ENCODE results near the gene MSRB1. TPM values are rescaled to one million over a fixed set of nuclear protein-coding genes. Genes with fewer than 3 reads are reported as not detected.

The MSRB1 gene
- total and polyA plus RNA-seq, 4 donors, result 32.2 to 169 (median 98.0) TPM

DNA sequence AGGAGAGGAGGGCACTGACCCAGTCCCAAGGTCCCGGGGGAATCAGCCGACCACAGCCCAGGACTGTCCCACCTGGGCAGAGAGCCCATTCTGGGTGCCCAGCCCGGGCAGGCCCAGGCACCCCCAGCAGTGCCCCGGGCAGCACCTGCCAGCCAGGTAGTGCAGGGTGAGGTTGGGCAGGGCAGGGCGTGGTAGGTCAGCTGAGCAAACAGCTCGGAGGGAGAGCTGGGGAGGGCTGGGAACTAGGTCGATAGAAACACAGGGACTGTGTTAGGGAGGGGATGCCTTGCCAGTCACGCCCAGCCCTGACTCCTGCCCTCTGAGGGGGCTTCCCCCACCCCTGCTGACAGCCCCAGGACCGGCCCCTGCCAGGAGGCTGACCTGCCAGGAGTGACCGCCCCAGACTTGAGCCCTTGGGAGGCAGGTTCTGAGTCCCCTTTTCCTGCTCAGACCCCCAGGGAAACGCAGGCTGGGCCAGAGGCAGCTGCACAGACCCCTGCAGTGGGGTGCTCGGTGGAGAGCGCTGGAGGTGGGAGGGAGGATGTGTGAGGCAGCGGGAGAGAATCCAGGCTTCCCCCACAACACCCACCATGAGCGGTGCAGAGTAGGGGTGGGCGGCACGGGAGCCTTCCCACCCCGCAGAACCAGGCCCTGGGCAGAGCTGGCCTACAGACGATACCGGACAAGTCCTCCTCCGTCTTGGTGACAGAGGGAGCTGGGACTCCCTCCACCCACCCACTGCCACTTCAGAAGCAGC is 29.5 kb downstream of the MSRB1 start (continued):
- TF ChIP-seq GABPA (IDR thresholded peaks at IDR 0.05 in 1 of 2, conservative IDR thresholded peaks at IDR 0.05 in 1 of 2) (no peak), FOXA1 (IDR thresholded peaks at IDR 0.05) (no peak), YY1 (IDR thresholded peaks at IDR 0.05) (no peak)

DNA sequence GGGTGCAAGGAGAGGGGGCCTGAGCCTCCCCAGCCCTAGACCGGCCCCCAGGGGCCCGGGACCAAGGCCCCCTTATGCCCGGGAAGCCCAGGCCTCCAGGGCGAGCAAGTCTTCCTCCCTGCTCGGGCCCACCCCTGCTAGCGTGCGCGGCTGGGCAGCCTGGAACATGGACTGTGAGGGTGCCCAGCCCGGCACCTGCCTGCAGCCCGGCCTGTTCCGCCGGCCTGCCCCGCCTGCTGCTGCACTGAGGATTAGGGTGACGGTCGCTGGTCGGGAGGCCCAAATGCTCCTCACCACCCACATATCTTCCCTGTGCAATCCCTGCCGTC is 30.8 kb downstream of the MSRB1 start:
- Histone ChIP-seq H3K27me3 (ENCODE audit: control insufficient read depth in 4 of 4, insufficient read depth in 4 of 4, low read length in 3 of 4) (peaks cover 0 to 3% (median 2%) of the 10 kb centered on the region in 4 donors), H3K9ac (ENCODE audit: low read depth in 1 of 2, low read length in 2 of 2) (no peak overlapping the region), H3K27ac (ENCODE audit: low read depth in 1 of 2, low read length in 2 of 2) (no peak overlapping the region), H3K4me3 (ENCODE audit: low read depth in 1 of 3, low read length in 3 of 3) (no peak overlapping the region), H3K36me3 (ENCODE audit: control insufficient read depth in 4 of 4, insufficient read depth in 3 of 4, low read depth in 1 of 4, low read length in 3 of 4) (no peaks in the 10 kb centered on the region), H3K4me1 (ENCODE audit: control insufficient read depth in 4 of 4, insufficient read depth in 4 of 4, low read length in 3 of 4) (no peaks in the 10 kb centered on the region), H3K9me3 (ENCODE audit: control insufficient read depth in 4 of 4, low read length in 3 of 4) (no peaks in the 10 kb centered on the region)
- WGBS, result 86% methylated on average over 17 of the region's 17 CpGs
- DNase-seq (ENCODE audit: low spot score), result no peak
- TF ChIP-seq, protein P1, sequence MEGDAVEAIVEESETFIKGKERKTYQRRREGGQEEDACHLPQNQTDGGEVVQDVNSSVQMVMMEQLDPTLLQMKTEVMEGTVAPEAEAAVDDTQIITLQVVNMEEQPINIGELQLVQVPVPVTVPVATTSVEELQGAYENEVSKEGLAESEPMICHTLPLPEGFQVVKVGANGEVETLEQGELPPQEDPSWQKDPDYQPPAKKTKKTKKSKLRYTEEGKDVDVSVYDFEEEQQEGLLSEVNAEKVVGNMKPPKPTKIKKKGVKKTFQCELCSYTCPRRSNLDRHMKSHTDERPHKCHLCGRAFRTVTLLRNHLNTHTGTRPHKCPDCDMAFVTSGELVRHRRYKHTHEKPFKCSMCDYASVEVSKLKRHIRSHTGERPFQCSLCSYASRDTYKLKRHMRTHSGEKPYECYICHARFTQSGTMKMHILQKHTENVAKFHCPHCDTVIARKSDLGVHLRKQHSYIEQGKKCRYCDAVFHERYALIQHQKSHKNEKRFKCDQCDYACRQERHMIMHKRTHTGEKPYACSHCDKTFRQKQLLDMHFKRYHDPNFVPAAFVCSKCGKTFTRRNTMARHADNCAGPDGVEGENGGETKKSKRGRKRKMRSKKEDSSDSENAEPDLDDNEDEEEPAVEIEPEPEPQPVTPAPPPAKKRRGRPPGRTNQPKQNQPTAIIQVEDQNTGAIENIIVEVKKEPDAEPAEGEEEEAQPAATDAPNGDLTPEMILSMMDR (IDR thresholded peaks at IDR 0.05; ENCODE audit: low read depth, low read length, missing input control), result no peak
- TF ChIP-seq YY1 (IDR thresholded peaks at IDR 0.05) (no peak), HNF4A (conservative IDR thresholded peaks at IDR 0.05) (no peak), JUND (IDR thresholded peaks at IDR 0.05) (no peak), HNF4G (IDR thresholded peaks at IDR 0.05) (no peak)
- TF ChIP-seq, protein P2, sequence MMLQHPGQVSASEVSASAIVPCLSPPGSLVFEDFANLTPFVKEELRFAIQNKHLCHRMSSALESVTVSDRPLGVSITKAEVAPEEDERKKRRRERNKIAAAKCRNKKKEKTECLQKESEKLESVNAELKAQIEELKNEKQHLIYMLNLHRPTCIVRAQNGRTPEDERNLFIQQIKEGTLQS (IDR thresholded peaks at IDR 0.05), result no peak

DNA sequence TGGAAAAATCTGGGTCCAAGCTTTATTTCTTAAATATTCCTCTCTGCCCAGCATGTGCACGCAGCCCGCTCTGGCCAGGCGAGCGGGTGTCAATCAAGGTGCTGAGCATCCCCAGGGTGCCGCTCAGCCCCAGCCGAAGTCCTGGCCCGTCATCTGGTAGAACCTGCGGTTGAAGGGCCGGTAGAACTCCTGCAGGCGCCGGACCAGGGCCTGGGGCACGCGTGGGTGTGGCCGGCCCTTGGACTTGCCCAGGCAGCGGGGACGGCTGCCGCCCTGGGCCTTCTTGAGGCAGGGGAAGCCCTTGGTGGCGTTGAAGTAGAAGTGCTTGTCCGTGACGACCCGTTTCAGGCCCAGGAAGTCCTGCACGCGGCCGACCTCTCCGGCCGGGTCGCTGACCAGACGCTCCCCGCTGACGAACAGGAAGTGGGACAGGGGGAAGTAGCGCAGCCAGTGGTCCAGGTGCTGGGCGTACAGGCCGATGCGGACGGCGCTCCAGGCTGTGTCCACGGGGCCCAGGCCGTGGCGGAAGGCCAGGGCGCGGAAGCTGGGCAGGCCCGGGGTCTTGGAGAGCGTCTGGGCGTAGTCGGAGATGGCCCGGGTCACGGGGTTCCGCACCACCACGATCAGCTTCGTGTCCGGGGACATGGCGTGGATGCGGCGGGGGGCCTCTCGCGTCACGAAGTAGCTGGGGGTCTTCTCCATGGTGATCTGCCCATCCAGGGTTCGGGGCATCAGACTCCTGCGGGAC is 31.4 kb downstream of the MSRB1 start:
- 93% methylated on average over 59 of the region's 59 CpGs for WGBS
- H3K27me3 ChIP-seq (ENCODE audit: control insufficient read depth in 4 of 4, insufficient read depth in 4 of 4, low read length in 3 of 4), result peaks cover 0 to 3% (median 1%) of the 10 kb centered on the region in 4 donors
- DNase-seq (ENCODE audit: low spot score), result no peak
- no peak overlapping the region for H3K9ac ChIP-seq (ENCODE audit: low read depth in 1 of 2, low read length in 2 of 2)
- no peaks in the 10 kb centered on the region for H3K9me3 ChIP-seq (ENCODE audit: control insufficient read depth in 4 of 4, low read length in 3 of 4)
- no peak for TF ChIP-seq YY1 (IDR thresholded peaks at IDR 0.05)
- no peak for TF ChIP-seq TAF1 (conservative IDR thresholded peaks at IDR 0.05)
- TF ChIP-seq, protein P3, sequence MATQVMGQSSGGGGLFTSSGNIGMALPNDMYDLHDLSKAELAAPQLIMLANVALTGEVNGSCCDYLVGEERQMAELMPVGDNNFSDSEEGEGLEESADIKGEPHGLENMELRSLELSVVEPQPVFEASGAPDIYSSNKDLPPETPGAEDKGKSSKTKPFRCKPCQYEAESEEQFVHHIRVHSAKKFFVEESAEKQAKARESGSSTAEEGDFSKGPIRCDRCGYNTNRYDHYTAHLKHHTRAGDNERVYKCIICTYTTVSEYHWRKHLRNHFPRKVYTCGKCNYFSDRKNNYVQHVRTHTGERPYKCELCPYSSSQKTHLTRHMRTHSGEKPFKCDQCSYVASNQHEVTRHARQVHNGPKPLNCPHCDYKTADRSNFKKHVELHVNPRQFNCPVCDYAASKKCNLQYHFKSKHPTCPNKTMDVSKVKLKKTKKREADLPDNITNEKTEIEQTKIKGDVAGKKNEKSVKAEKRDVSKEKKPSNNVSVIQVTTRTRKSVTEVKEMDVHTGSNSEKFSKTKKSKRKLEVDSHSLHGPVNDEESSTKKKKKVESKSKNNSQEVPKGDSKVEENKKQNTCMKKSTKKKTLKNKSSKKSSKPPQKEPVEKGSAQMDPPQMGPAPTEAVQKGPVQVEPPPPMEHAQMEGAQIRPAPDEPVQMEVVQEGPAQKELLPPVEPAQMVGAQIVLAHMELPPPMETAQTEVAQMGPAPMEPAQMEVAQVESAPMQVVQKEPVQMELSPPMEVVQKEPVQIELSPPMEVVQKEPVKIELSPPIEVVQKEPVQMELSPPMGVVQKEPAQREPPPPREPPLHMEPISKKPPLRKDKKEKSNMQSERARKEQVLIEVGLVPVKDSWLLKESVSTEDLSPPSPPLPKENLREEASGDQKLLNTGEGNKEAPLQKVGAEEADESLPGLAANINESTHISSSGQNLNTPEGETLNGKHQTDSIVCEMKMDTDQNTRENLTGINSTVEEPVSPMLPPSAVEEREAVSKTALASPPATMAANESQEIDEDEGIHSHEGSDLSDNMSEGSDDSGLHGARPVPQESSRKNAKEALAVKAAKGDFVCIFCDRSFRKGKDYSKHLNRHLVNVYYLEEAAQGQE (IDR thresholded peaks at IDR 0.05), result no peak
- no peak for TF ChIP-seq JUND (IDR thresholded peaks at IDR 0.05)
- TF ChIP-seq, protein P2 (IDR thresholded peaks at IDR 0.05), result no peak
- TF ChIP-seq, protein P1 (IDR thresholded peaks at IDR 0.05; ENCODE audit: low read depth, low read length, missing input control), result no peak
- no peak for TF ChIP-seq HNF4G (IDR thresholded peaks at IDR 0.05)
- no peak for TF ChIP-seq GABPA (IDR thresholded peaks at IDR 0.05 in 1 of 2, conservative IDR thresholded peaks at IDR 0.05 in 1 of 2)
- no peaks in the 10 kb centered on the region for H3K36me3 ChIP-seq (ENCODE audit: control insufficient read depth in 4 of 4, insufficient read depth in 3 of 4, low read depth in 1 of 4, low read length in 3 of 4)
- no peaks in the 10 kb centered on the region for H3K4me1 ChIP-seq (ENCODE audit: control insufficient read depth in 4 of 4, insufficient read depth in 4 of 4, low read length in 3 of 4)
- H3K4me3 ChIP-seq (ENCODE audit: low read depth in 1 of 3, low read length in 3 of 3), result no peak overlapping the region
- H3K27ac ChIP-seq (ENCODE audit: low read depth in 1 of 2, low read length in 2 of 2), result no peak overlapping the region
